Measurements from ENCODE around the gene PTPRU. TPM values are rescaled to one million over a fixed set of nuclear protein-coding genes. Genes with fewer than 3 reads are reported as not detected.
"Not testable (repeated sequence)": the region's sequence is repeated elsewhere in the genome, so short reads cannot be mapped to it uniquely, and the experiment has no call there.

The PTPRU gene
- total RNA-seq, 4 donors from 2014 or later = 15.0 to 46.7 (median 29.0) TPM

GRCh38 chr1:29221296-29221695, 15.0 kb upstream of the PTPRU start:
- TF ChIP-seq POLR2AphosphoS5 (IDR thresholded peaks at IDR 0.05) (no peak), EP300 (IDR thresholded peaks at IDR 0.05) (no peak), POLR2A (IDR thresholded peaks at IDR 0.05) (no peak)
- TF ChIP-seq, protein P1, sequence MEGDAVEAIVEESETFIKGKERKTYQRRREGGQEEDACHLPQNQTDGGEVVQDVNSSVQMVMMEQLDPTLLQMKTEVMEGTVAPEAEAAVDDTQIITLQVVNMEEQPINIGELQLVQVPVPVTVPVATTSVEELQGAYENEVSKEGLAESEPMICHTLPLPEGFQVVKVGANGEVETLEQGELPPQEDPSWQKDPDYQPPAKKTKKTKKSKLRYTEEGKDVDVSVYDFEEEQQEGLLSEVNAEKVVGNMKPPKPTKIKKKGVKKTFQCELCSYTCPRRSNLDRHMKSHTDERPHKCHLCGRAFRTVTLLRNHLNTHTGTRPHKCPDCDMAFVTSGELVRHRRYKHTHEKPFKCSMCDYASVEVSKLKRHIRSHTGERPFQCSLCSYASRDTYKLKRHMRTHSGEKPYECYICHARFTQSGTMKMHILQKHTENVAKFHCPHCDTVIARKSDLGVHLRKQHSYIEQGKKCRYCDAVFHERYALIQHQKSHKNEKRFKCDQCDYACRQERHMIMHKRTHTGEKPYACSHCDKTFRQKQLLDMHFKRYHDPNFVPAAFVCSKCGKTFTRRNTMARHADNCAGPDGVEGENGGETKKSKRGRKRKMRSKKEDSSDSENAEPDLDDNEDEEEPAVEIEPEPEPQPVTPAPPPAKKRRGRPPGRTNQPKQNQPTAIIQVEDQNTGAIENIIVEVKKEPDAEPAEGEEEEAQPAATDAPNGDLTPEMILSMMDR (IDR thresholded peaks at IDR 0.05) = no peak
- Histone ChIP-seq H3K4me3 (no peak overlapping the region), H3K36me3 (peaks cover 47% of the 10 kb centered on the region), H3K27ac (no peak overlapping the region), H3K4me1 (no peaks in the 10 kb centered on the region), H3K27me3 (no peaks in the 10 kb centered on the region), H3K9me3 (no peaks in the 10 kb centered on the region)
- DNase-seq (ENCODE audit: low spot score in 2 of 2) = no peak
- WGBS = 92% methylated on average over 3 of the region's 3 CpGs

- not testable (repeated sequence) for DNase-seq (ENCODE audit: low spot score in 2 of 2)
- 87% methylated on average over 6 of the region's 6 CpGs for WGBS
- H3K36me3 ChIP-seq = peaks cover 44% of the 10 kb centered on the region
Observed at GRCh38 chr1:29222260-29222659, 14.1 kb upstream of the PTPRU start.

GRCh38 chr1:29222686-29223085, 13.6 kb upstream of the PTPRU start:
- 82% methylated on average over 1 of the region's 1 CpG for WGBS

More at GRCh38 chr1:29222260-29222659, 14.1 kb upstream of the PTPRU start:
- not testable (repeated sequence) for H3K9me3 ChIP-seq, H3K4me3 ChIP-seq, H3K27ac ChIP-seq, H3K27me3 ChIP-seq, H3K4me1 ChIP-seq

GRCh38 chr1:29223521-29223920, 12.8 kb upstream of the PTPRU start:
- Histone ChIP-seq H3K27me3 (no peaks in the 10 kb centered on the region), H3K4me1 (no peaks in the 10 kb centered on the region), H3K4me3 (no peak overlapping the region), H3K27ac (no peak overlapping the region), H3K9me3 (no peaks in the 10 kb centered on the region), H3K36me3 (peaks cover 39% of the 10 kb centered on the region)
- no peak for DNase-seq (ENCODE audit: low spot score in 2 of 2)
- TF ChIP-seq, protein P1 (IDR thresholded peaks at IDR 0.05) = no peak
- TF ChIP-seq POLR2A (IDR thresholded peaks at IDR 0.05) = no peak
- TF ChIP-seq EP300 (IDR thresholded peaks at IDR 0.05) = no peak
- no peak for TF ChIP-seq POLR2AphosphoS5 (IDR thresholded peaks at IDR 0.05)
- 86% methylated on average over 6 of the region's 6 CpGs for WGBS

More at GRCh38 chr1:29222686-29223085, 13.6 kb upstream of the PTPRU start:
- peaks cover 41% of the 10 kb centered on the region for H3K36me3 ChIP-seq
- no peak for DNase-seq (ENCODE audit: low spot score in 2 of 2)
- TF ChIP-seq, protein P1 (IDR thresholded peaks at IDR 0.05) = no peak
- TF ChIP-seq POLR2AphosphoS5 (IDR thresholded peaks at IDR 0.05) (no peak), POLR2A (IDR thresholded peaks at IDR 0.05) (no peak), EP300 (IDR thresholded peaks at IDR 0.05) (no peak)
- H3K4me1 ChIP-seq = no peaks in the 10 kb centered on the region
- no peak overlapping the region for H3K27ac ChIP-seq
- no peak overlapping the region for H3K4me3 ChIP-seq
- no peaks in the 10 kb centered on the region for H3K27me3 ChIP-seq
- no peaks in the 10 kb centered on the region for H3K9me3 ChIP-seq

DNA sequence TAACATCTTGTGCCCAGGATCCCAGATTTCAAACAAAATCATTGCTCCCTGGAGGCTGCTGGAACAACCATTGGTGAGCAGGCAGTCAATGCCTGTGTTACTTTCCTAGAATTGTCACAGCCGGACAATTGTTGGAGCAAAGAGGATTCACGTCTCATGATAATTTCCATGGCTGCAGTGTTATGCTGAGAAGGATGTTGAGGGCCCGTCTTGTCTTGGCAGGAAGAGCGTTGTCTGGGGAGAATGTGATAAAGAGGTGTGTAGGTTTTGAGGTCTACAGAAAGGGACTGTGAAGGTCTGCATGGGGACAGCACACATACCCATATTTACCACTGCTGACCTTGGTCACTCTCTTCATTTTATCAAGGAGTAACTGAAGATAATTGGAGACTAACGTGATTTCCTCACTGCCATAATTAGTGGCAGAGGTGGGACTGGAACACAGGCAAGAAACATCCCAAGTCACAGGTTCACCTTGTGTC, 11.9 kb upstream of the PTPRU start:
- WGBS = 92% methylated on average over 5 of the region's 5 CpGs
- H3K27ac ChIP-seq = no peak overlapping the region
- H3K36me3 ChIP-seq = peaks cover 34% of the 10 kb centered on the region
- no peaks in the 10 kb centered on the region for H3K27me3 ChIP-seq
- no peak overlapping the region for H3K4me3 ChIP-seq
- TF ChIP-seq, protein P1 (IDR thresholded peaks at IDR 0.05) = no peak
- TF ChIP-seq POLR2AphosphoS5 (IDR thresholded peaks at IDR 0.05) = no peak
- no peak for TF ChIP-seq EP300 (IDR thresholded peaks at IDR 0.05)
- TF ChIP-seq POLR2A (IDR thresholded peaks at IDR 0.05) = no peak
- peaks cover under 1% of the 10 kb centered on the region for H3K4me1 ChIP-seq
- DNase-seq (ENCODE audit: low spot score in 2 of 2) = no peak
- no peaks in the 10 kb centered on the region for H3K9me3 ChIP-seq

- H3K27ac ChIP-seq = no peak overlapping the region
- H3K4me3 ChIP-seq = no peak overlapping the region
- H3K36me3 ChIP-seq = peaks cover 24% of the 10 kb centered on the region
- H3K27me3 ChIP-seq = no peaks in the 10 kb centered on the region
- DNase-seq (ENCODE audit: low spot score in 2 of 2) = no peak
- H3K4me1 ChIP-seq = peaks cover 10% of the 10 kb centered on the region
- H3K9me3 ChIP-seq = no peaks in the 10 kb centered on the region
- TF ChIP-seq EP300 (IDR thresholded peaks at IDR 0.05) = no peak
- no peak for TF ChIP-seq POLR2AphosphoS5 (IDR thresholded peaks at IDR 0.05)
- no peak for TF ChIP-seq POLR2A (IDR thresholded peaks at IDR 0.05)
- TF ChIP-seq, protein P1 (IDR thresholded peaks at IDR 0.05) = no peak
- 92% methylated on average over 4 of the region's 4 CpGs for WGBS
Observed at GRCh38 chr1:29225361-29225760, 11.0 kb upstream of the PTPRU start.

Data from suprapubic skin (tissue), 4 donors.